ENCODE data around the gene ATXN2. TPM values are rescaled to one million over a fixed set of nuclear protein-coding genes. Genes with fewer than 3 reads are reported as not detected.

The ATXN2 gene
- total RNA-seq, 1 experiment from 2014 or later = 72.9 TPM

DNA sequence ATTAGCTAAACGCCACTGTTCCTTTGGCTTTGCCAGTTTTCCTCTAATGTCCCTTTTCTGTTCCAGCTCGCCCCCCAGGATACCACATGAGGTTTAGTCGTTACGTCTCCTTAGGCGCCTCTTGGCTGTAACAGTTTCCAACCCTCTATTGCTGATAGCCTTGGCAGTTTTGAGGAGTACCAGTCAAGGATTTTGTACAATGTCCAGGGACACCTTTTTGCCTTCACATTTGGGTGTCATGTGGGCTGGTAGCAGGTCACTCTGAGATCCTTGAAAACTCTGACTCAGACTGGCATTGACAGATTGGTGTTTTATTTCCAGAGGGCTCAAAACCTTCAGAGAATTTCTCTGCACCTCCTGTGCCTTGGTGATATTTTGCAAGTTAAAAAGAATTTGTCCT is 179.3 kb downstream of the ATXN2 start:
- H2BK5ac ChIP-seq (ENCODE audit: insufficient read length, low read length) = no peak overlapping the region
- no peak overlapping the region for H3T11ph ChIP-seq (ENCODE audit: low read length)
- no peaks in the 10 kb centered on the region for H3K27me3 ChIP-seq (ENCODE audit: insufficient read depth, low read length)
- H2AFZ ChIP-seq (ENCODE audit: low read length) = no peak overlapping the region
- H3K56ac ChIP-seq (ENCODE audit: insufficient read length, low read depth, low read length) = no peak overlapping the region
- no peaks in the 10 kb centered on the region for H4K20me1 ChIP-seq (ENCODE audit: control insufficient read depth, insufficient read depth, insufficient read length)
- Mint-ChIP-seq H3K9me3 (no peaks in the 10 kb centered on the region), H3K4me3 (no peak overlapping the region), H3K27me3 (ENCODE audit: low read depth) (no peaks in the 10 kb centered on the region), H3K27ac (no peak overlapping the region), H3K36me3 (ENCODE audit: insufficient read depth in 1 of 3, low read depth in 3 of 3) (peaks cover 15 to 50% (median 17%) of the 10 kb centered on the region in 3 experiments), H3K4me1 (peaks cover 31 to 35% of the 10 kb centered on the region in 2 experiments)
- no peak overlapping the region for H3K14ac ChIP-seq (ENCODE audit: insufficient read depth, low read length)
- no peak overlapping the region for H3K4ac ChIP-seq (ENCODE audit: low read depth, low read length)
- H3K23ac ChIP-seq (ENCODE audit: insufficient read length, low read depth, low read length) = no peak overlapping the region
- H3K23me2 ChIP-seq (ENCODE audit: insufficient read length, low read depth, low read length, poor library complexity, severe bottlenecking) = no peaks in the 10 kb centered on the region
- H2BK12ac ChIP-seq (ENCODE audit: insufficient read length, low read depth, low read length) = no peak overlapping the region
- H3K79me1 ChIP-seq (ENCODE audit: insufficient read depth, low read depth, low read length, poor library complexity, severe bottlenecking) = no peaks in the 10 kb centered on the region
- no peaks in the 10 kb centered on the region for H3K9me3 ChIP-seq (ENCODE audit: control insufficient read depth, low read depth, low read length)
- no peak overlapping the region for H3K18ac ChIP-seq (ENCODE audit: insufficient read length, low read depth, low read length)
- H3K4me1 ChIP-seq (ENCODE audit: insufficient read depth, low read length) = no peaks in the 10 kb centered on the region; the same call in none of the 2 replicates
- WGBS (ENCODE audit: extremely low coverage, insufficient read length, low lambda C conversion rate) = no CpG with 5 or more reads among the region's 5 CpGs
- no peak for DNase-seq
- no peak overlapping the region for H3K27ac ChIP-seq (ENCODE audit: insufficient read length, low read depth, low read length)
- H2AK5ac ChIP-seq (ENCODE audit: insufficient read length, low read length) = no peak overlapping the region
- no peak overlapping the region for H4K8ac ChIP-seq (replicated peaks; ENCODE audit: insufficient read length, low read depth, low read length)
- no peak overlapping the region for H2BK20ac ChIP-seq (ENCODE audit: low read depth, low read length, poor library complexity, severe bottlenecking)
- no peak overlapping the region for H2BK120ac ChIP-seq (ENCODE audit: low read depth, low read length, poor library complexity, severe bottlenecking)
- peaks cover 8% of the 10 kb centered on the region; the same call in 1 of the 2 replicates for H3K79me2 ChIP-seq (ENCODE audit: insufficient read depth, low read length)
- H3K9ac ChIP-seq (ENCODE audit: extremely low read depth, insufficient read length, low read length) = no peak overlapping the region
- no peak overlapping the region for H2BK15ac ChIP-seq (ENCODE audit: low read depth, low read length)
- H4K91ac ChIP-seq (ENCODE audit: insufficient read length, low read depth, low read length) = no peak overlapping the region
- TF ChIP-seq, protein P1, sequence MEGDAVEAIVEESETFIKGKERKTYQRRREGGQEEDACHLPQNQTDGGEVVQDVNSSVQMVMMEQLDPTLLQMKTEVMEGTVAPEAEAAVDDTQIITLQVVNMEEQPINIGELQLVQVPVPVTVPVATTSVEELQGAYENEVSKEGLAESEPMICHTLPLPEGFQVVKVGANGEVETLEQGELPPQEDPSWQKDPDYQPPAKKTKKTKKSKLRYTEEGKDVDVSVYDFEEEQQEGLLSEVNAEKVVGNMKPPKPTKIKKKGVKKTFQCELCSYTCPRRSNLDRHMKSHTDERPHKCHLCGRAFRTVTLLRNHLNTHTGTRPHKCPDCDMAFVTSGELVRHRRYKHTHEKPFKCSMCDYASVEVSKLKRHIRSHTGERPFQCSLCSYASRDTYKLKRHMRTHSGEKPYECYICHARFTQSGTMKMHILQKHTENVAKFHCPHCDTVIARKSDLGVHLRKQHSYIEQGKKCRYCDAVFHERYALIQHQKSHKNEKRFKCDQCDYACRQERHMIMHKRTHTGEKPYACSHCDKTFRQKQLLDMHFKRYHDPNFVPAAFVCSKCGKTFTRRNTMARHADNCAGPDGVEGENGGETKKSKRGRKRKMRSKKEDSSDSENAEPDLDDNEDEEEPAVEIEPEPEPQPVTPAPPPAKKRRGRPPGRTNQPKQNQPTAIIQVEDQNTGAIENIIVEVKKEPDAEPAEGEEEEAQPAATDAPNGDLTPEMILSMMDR (conservative IDR thresholded peaks at IDR 0.05) = no peak
- no peak overlapping the region for H4K5ac ChIP-seq (ENCODE audit: insufficient read length, low read depth, low read length)
- H3K4me2 ChIP-seq (ENCODE audit: insufficient read depth, insufficient read length, low read length) = no peak overlapping the region

Data from H9 (cell line).